HG03064 (cell line): ENCODE results near the gene ENO2.
"Not testable (repeated sequence)": the region's sequence is repeated elsewhere in the genome, so short reads cannot be mapped to it uniquely, and the experiment has no call there.

Source experiments
- ATAC-seq: cut with Tn5 transposase; IDR thresholded peaks from one replicate; pipeline ENCODE4 v1.9.1; 2021; ENCODE audit warnings: low read depth; ENCODE audit not compliant: unreplicated experiment

ENO2 gene

DNA sequence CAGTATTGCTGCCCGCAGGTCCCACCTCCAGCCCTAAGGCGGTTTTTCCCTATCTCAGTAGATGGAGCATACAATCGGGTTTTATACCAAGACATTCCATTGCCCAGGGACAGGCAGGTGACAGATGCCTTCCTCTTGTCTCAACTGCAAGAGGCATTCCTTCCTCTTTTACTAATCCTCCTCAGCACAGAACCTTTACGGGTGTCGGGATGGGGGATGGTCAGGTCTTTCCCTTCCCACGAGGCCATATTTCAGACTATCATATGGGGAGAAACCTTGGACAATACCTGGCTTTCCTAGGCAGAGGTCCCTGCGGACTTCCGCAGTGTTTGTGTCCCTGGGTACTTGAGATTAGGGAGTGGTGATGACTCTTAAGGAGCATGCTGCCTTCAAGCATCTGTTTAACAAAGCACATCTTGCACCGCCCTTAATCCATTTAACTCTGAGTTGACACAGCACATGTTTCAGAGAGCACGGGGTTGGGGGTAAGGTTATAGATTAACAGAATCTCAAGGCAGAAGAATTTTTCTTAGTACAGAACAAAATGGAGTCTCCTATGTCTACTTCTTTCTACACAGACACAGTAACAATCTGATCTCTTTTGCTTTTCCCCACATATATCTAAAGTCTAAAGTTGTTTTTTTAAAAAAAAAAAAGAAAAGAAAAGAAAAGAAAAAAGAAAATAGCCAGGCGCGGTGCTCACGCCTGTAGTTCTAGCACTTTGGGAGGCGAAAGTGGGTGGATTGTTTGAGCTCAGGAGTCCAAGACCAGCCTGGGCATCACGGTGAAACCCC, 28.0 kb upstream of the ENO2 start:
- not testable (repeated sequence) for ATAC-seq

- ATAC-seq, result no peak
Measured at GRCh38 chr12:6887460-6887859, 26.9 kb upstream of the ENO2 start.

DNA sequence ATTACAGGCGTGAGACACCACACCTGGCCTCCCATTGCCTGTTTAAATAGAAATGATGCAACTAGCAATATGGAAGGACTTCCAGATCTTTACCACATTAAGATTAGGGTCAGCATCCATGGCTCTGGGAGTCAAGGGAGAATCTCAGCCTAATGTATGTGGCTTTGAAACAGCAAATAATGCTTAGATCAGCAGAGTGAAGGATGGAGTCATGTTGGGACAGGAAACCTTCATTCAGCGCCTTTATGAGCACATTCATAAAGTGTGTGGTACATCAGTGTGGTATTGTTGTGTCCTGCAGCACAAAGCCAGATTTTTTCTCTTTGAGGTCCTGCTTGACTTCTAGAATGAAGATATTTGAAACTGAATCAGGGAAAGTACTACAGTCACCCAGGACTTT, 26.0 kb upstream of the ENO2 start:
- ATAC-seq, result no peak

- not testable (repeated sequence) for ATAC-seq
Measured at GRCh38 chr12:6888794-6889193, 25.6 kb upstream of the ENO2 start.

- not testable (repeated sequence) for ATAC-seq
Measured at GRCh38 chr12:6889775-6890573, 24.4 kb upstream of the ENO2 start.

DNA sequence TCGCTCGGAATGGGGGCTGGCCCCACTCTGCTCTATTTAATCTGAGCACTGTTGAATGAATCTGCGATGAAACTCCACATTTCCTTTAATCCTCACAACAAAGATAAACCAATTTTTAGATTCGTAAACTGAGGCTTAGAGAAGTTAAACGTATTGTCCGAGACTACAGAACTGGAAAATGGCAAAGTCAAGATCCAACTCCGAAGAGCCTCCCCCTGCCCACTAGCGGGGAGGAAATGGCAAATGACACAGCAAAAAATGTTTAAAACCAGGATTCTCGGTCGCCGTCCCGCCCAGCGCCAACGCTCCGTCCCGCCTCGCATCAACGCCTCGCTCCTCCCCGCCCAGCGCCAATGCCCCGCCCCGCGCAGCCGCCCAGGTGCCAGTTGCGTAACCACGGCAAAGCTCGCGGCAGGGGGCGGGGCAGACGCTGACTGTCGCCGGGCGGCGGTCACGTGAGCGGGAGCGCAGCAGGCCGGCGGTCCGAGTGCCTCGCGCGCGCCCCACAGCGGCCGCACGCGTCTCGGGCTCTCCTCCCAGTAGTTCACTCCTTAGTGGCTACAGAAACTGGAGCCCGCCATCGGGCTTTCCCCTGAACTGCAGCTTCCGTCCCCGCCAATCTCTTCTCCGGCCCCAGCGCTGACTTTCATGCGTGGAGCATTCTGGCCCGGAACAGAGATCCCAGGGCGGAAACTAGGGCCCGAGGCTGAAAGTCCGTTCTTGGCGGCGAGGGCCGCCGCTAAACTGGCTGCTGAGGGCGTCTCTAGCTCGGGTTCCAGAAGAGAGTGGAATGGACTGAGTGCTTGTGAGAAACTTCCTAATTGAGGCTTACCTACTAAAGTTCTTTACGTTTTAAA, 23.4 kb upstream of the ENO2 start:
- ATAC-seq, result peak; percentile 93

- no peak for ATAC-seq
Measured at GRCh38 chr12:6891646-6892001, 22.8 kb upstream of the ENO2 start.

- not testable (repeated sequence) for ATAC-seq
Measured at GRCh38 chr12:6892683-6893082, 21.7 kb upstream of the ENO2 start.

- ATAC-seq, result no peak
Measured at GRCh38 chr12:6894321-6894720, 20.1 kb upstream of the ENO2 start.

- no peak for ATAC-seq
Measured at GRCh38 chr12:6896846-6897435, 17.4 kb upstream of the ENO2 start.

DNA sequence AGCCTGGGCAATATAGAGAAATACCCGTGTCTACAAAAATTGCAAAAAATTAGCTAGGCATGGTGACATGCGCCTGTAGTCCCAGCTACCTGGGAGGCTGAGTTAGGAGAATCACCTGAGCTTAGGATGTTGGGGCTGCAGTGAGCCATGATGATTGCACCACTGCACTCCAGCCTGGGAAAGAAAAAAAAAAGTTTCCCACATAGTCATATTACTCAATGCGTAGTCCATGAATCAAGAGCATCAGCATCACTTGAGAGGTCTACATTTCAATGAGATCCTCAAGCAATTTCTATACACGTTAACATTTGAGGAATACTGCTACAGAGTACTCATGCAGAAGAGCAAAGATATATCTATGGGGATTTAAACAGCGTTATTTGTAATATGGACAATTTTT, 15.0 kb upstream of the ENO2 start:
- no peak for ATAC-seq

- no peak for ATAC-seq
Measured at GRCh38 chr12:6899837-6900519, 14.4 kb upstream of the ENO2 start.

DNA sequence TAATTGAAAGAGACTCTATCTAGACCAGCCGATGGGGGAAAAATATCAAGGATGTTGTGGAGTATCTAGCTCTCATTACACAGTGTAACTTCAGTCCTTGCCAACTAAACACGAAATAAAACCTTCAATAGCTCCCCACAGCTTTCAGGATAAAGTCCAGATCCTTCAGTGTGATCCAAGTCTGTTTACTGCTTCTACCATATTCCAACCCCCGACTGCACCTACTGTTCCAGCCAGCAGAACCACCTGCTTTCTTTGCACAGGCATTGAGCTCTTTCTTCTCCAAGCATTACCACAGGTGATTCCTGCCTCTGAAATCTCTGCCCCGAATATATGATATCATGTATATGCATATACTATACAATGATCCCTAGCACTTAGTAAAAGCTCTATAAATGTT, 11.9 kb upstream of the ENO2 start:
- no peak for ATAC-seq

GRCh38 chr12:6903722-6904121, 10.7 kb upstream of the ENO2 start:
- ATAC-seq, result no peak

- ATAC-seq, result peak; percentile 80
Measured at GRCh38 chr12:6904280-6905276, 9.8 kb upstream of the ENO2 start, which contains the start of gene LRRC23. LRRC23 (plus strand) TSS chr12:6904822; CDS start chr12:6905634, 812 bp downstream.

GRCh38 chr12:6905414-6906040, 8.9 kb upstream of the ENO2 start:
- no peak for ATAC-seq

GRCh38 chr12:6908141-6908540, 6.2 kb upstream of the ENO2 start:
- ATAC-seq, result not testable (repeated sequence)

DNA sequence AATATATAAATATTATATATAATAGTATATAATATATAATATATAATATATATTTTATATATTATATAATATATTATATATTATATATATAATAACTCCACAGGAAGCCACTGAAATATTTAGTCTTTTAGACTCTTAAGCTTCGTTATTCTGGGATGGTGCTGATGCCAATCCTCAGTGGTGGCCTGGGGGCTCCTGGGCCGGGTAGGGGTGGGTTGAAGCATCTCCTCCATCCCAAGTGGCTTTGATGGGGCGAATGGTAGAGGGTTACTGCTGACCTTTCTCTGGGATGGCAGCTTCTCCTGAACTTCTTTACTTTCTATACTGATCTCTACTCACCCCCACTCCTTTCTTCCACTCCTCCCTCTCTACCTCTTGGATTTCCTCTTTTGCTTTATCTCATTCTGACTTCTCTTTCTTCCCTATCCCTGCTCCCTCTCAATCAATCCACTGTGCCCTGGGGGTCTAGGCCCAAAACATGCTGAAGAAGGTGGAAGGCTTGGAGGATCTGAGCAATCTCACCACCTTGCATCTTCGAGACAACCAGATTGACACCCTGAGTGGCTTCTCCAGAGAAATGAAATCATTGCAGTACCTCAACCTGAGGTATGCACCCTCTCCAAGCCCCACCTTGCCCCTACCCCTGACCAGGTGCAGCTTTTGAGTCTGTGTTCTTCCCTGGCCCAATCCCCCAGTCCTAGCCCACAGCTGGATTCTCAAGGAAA, 4.8 kb upstream of the ENO2 start:
- no peak for ATAC-seq
